Mononuclear cell (primary cell): ENCODE data around the gene DCAF5. TPM values are rescaled to one million over a fixed set of nuclear protein-coding genes. Genes with fewer than 3 reads are reported as not detected.

Experiments used
- H3K27me3 ChIP-seq: 2 replicates; pipeline ENCODE4 v1.6.0; 2011; ENCODE audit warnings: low read length, control low read depth; ENCODE audit not compliant: insufficient read depth
- H3K4me1 ChIP-seq: 2 replicates; pipeline ENCODE4 v1.5.1; 2011; ENCODE audit warnings: mild to moderate bottlenecking, low read length, control low read depth; ENCODE audit not compliant: insufficient read depth
- H3K4me3 ChIP-seq: 2 replicates; pipeline ENCODE4 v1.5.1; 2011; ENCODE audit warnings: mild to moderate bottlenecking, low read length, moderate library complexity
- H3K9me3 ChIP-seq: 2 replicates; pipeline ENCODE4 v1.5.1; 2011; ENCODE audit warnings: low read depth, mild to moderate bottlenecking, control low read depth, low read length
- total RNA-seq: library from RNA; depleted of rRNA; stranded (reverse); fragments of >200 nt; gene quantifications from one replicate; pipeline ENCODE4 v1.2.3, GENCODE V29; 2012

The DCAF5 gene
- total RNA-seq, 1 donor, result 42.2 TPM

DNA sequence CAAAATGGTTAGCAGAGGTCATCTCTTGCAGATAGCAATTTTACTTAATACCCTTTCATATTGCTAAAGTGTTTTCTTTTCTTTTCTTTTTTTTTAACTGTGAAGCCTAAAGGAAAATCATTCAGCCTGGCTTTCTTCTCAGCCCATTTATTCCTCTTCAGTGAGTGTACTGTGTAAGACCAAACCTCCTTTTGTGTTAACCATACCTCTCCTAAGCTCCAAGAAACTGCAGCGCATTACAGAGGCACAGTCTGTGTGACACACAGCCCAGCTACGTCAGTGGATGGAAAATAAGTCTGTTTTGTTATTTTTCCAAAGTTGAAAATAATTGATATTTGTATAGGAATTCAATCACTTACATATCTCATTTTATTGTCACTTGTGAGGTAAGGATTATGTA lies 21.7 kb downstream of the DCAF5 start:
- Histone ChIP-seq H3K27me3 (no peaks in the 10 kb centered on the region), H3K9me3 (no peaks in the 10 kb centered on the region), H3K4me1 (peaks cover 22% of the 10 kb centered on the region), H3K4me3 (no peak overlapping the region)

DNA sequence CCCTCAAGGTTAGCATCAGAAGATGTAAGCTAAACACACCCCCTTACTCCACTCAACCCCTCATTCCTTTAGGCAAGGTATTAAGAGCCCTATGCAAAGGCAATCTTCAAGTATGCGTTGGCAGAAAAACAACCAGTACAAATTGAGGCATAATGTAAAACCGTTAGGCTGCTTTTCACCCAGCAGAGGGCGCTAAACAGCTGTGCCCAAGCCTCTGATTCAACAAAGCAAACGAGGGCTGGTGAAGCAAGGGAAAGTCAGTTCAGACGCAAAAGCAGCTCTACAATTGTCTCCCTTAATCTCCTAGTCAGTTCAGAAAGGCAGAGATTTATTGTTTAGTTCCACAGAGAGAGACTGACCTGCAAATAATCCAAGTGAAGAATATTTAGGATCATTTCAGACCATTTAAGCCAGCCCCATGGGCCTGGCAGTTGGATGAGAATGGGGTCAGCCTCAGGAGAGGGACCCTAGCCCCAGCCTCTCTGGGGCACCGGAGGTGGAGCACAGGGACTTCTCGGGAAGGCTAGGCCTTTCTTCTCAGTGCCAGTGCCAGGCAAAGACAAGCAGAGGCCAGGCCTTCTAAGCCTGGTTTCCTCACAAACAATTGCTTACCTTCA lies 23.5 kb downstream of the DCAF5 start:
- H3K27me3 ChIP-seq, result no peaks in the 10 kb centered on the region
- no peaks in the 10 kb centered on the region for H3K9me3 ChIP-seq
- H3K4me3 ChIP-seq, result no peak overlapping the region
- peaks cover 24% of the 10 kb centered on the region for H3K4me1 ChIP-seq

DNA sequence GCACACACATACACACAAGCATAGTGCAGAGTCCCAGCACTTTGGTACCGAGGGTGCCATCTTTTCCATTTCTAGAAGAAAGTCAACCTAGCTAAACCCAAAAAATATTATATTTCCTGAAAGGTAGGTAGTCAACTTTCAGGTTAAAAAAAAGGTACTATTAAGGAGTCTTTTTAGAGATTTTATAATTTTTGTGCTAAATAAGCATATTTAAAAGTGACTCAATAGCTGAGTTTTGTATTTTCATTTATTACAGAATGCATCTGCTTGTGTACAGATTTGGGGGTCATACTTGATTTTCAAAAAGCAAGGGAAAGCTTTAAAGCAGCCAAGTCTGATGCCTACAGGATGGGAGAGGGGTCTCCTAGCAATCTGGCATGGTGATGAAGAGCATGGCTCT lies 34.6 kb downstream of the DCAF5 start:
- Histone ChIP-seq H3K4me3 (no peak overlapping the region), H3K27me3 (no peaks in the 10 kb centered on the region), H3K4me1 (peaks cover 12% of the 10 kb centered on the region), H3K9me3 (no peaks in the 10 kb centered on the region)

DNA sequence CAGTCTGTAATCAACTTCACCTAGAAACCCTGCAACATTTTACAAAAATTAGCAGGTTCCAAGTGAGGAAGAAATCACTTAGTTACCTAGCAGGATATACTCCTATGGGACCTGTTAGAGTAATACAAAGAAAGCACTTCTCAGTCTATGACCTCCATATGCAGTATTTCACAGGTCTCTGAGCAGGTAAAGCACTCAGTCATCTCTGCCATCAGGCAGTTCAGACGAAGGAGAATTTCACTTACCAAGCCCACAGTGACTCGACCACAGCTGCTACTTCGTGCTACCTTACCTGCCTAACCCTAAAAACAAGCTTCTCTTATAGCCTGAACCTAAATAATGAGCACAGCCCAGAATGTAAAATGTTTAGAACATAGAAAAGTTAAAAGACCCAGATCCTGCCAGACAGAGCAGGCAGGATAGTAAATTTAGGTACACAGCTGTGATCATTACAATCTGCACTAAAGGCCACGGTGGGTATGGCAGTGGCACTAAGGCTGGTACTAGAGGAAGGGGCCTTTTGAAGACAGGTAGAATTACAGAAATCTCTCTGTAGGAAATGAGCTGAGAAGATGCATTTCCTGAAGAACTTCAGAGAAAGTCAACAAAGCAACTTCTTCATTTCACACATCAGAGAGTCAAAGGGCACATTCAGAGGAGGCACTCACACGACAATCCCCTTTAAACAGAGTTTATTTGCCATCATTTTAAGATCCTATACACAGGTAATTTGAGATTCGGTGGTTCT lies 35.7 kb downstream of the DCAF5 start:
- Histone ChIP-seq H3K4me1 (peaks cover 12% of the 10 kb centered on the region), H3K4me3 (no peak overlapping the region), H3K27me3 (no peaks in the 10 kb centered on the region), H3K9me3 (no peaks in the 10 kb centered on the region)

DNA sequence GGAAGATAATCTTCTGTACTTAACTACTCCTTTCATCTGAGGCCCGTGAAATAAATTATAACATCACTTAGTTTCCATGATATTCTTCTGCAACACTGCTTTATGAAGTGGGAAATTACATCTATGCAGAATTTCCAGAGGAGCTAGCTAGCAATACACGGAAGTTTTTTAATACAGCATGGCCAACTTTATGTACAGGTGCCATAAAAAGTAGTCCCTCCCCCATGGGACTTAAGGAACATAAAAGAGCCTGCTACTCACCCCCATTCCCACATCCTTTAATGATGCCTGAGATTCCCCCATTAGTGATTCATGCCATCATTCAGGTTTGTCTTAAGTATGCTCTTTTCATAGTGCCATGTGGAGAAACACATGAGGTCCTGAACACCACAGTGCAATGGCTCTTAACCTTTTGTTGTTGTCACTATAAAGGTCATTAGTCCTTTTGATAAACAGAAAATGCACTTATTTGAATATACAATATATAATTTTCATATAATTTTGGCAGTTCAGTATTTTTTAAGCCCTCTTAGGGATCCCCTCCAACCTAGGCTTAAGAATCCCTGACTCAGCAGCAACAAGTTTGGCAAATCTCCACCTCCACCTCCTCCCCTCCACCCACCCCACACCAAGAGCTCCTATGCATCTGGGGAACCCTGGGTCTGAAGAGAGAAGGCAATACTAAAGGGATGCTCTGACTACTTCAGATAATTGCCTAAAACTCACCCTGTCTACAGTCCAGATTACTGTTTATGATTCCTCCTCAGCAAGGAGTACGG lies 37.3 kb downstream of the DCAF5 start:
- Histone ChIP-seq H3K4me3 (no peak overlapping the region), H3K9me3 (no peaks in the 10 kb centered on the region), H3K27me3 (no peaks in the 10 kb centered on the region), H3K4me1 (peaks cover 12% of the 10 kb centered on the region)

DNA sequence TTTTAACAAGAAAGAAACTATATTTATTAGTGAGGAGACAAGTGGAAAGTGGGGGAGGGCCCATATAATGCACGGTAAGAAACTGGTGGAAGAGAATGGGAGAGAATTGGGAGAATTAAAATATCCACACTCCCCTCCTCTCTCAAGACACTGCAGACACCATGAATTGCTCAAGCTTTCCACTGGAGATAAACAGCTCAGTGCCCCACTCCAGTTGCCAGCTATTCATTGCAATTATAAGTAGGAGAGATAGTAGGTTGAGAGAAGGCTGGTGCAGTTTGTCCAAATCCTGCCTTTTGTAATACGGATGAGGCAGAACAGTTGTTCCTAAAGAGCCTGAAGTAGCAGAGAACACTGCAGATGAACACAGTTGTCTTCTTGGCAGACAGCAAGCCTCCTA lies 38.2 kb downstream of the DCAF5 start:
- no peak overlapping the region for H3K4me3 ChIP-seq
- H3K9me3 ChIP-seq, result no peaks in the 10 kb centered on the region
- H3K27me3 ChIP-seq, result no peaks in the 10 kb centered on the region
- H3K4me1 ChIP-seq, result peaks cover 12% of the 10 kb centered on the region

DNA sequence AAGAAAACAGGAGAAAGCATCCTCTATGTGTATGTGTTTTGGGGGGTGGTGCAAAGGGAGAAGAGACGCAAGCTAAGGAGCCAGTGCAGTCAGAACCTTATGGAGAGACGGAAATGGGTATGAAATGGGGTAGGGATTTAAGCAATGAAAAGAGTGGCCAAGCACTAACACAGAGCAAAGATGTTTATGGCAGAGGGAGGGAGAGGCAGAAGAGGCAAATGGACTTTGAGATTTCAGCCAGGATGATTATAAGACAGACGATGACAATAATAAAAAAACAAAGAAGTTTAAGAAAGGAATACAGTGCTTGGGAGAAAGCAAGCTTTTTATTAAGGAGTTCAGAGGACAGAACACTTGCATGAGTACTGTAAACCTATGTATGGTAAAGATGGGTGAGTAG lies 44.6 kb downstream of the DCAF5 start:
- no peaks in the 10 kb centered on the region for H3K4me1 ChIP-seq
- H3K27me3 ChIP-seq, result no peaks in the 10 kb centered on the region
- no peaks in the 10 kb centered on the region for H3K9me3 ChIP-seq
- H3K4me3 ChIP-seq, result no peak overlapping the region

DNA sequence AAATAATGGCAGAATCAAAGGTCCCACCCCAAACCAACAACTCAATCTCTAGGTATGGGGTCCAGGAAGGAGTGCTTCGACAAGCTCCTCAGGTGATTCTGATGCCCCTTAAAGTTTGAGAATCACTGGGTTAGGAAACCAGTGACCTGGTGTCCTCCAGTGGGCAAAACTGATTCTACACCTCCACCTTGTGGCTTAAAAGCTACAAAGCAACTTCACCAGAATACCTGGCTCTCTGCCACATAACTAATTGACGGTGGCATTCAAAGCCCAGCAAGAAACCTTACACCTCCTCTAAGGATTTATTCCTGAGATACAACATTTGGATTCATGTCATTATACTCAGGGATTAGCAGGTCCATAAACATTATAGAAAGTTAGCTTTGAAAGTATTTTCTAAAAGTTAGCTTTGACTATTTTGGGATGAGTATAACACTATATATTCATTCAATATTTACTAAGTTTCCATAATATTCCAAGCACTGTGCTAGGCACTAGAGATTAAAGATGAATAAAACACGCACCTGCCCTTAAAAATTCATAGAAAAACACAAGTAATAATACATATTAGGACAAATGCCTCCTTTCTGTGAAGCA lies 45.4 kb downstream of the DCAF5 start:
- no peaks in the 10 kb centered on the region for H3K9me3 ChIP-seq
- no peak overlapping the region for H3K4me3 ChIP-seq
- H3K27me3 ChIP-seq, result no peaks in the 10 kb centered on the region
- no peaks in the 10 kb centered on the region for H3K4me1 ChIP-seq

DNA sequence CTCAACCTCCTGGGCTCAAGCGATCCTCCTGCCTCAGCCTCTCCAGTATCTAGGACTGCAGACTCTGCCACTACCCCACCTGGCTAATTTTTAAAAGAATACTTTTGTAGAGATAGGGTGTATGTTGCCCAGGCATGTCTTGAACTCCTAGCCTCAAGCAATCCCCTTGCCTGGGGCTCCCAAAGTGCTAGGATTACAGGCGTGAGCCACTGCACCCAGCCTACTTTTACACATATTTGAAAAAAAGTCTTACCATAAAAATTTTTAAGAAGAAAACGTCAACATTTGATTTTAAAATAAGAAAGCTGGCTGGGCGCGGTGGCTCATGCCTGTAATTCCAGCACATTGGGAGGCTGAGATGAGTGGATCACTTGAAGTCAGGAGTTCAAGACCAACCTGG lies 46.5 kb downstream of the DCAF5 start:
- Histone ChIP-seq H3K4me3 (no peak overlapping the region), H3K9me3 (no peaks in the 10 kb centered on the region), H3K27me3 (no peaks in the 10 kb centered on the region), H3K4me1 (no peaks in the 10 kb centered on the region)

DNA sequence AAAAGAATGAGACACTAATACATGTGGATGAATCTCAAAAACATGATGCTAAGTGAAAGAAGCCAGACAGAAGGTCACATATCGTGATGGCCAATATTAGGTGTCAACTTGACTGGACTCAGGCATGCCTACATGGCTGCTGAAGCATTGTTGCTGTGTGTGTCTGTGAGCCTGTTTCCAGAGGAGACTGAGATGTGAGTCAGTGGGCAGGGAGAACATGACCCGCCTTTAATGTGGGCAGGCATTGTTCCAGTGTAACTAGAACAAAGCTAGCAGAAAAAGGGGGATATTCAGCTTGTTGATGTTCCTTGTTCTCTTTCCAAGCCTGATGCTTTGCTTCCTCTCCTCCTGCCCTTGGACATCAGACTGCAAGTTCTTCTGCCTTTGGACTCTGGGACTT lies 47.6 kb downstream of the DCAF5 start:
- H3K4me1 ChIP-seq, result no peaks in the 10 kb centered on the region
- no peaks in the 10 kb centered on the region for H3K27me3 ChIP-seq
- H3K4me3 ChIP-seq, result no peak overlapping the region
- H3K9me3 ChIP-seq, result no peaks in the 10 kb centered on the region

DNA sequence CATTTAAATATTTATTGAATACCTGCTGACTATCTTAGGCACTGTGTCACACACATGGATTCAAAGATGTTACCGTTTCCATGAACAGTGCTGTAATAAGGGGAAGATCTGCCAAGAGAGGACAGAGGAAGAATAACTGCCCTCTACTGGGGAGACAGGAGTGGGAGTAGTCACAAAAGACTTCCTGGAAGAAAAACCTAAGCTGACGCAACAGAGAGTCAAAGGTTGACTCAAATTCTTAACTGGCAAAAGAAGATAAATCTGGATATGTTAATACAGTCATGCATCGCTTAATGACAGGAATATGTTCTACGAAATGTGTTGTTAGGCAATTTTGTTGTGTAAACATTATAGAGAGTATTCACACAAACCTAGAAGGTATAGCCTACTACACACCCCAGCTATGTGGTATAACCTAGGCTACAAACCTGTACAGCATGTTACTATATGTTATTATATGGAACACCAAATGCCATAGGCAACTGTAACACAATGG lies 51.5 kb downstream of the DCAF5 start:
- no peaks in the 10 kb centered on the region for H3K4me1 ChIP-seq
- H3K9me3 ChIP-seq, result no peaks in the 10 kb centered on the region
- no peaks in the 10 kb centered on the region for H3K27me3 ChIP-seq
- H3K4me3 ChIP-seq, result no peak overlapping the region

DNA sequence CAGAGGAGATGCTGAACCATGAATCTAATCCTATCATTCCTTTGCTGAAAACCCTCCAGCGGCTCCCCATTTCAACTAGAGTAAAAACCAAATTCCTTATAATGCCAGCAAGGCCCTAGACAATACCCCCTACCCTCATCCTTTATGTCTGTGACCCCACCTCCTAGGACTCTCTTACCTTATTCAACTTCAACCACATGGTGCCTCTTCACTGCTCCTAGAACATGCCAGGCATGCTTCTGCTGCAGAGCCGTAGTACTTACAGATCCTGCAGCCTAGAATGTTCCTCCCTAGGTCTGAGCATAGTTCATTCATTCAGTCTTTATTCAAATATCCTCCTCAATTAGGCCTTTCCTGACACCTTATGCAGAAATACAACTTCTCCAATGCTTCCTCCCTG lies 54.9 kb downstream of the DCAF5 start:
- H3K4me3 ChIP-seq, result no peak overlapping the region
- H3K9me3 ChIP-seq, result no peaks in the 10 kb centered on the region
- H3K4me1 ChIP-seq, result no peaks in the 10 kb centered on the region
- no peaks in the 10 kb centered on the region for H3K27me3 ChIP-seq

DNA sequence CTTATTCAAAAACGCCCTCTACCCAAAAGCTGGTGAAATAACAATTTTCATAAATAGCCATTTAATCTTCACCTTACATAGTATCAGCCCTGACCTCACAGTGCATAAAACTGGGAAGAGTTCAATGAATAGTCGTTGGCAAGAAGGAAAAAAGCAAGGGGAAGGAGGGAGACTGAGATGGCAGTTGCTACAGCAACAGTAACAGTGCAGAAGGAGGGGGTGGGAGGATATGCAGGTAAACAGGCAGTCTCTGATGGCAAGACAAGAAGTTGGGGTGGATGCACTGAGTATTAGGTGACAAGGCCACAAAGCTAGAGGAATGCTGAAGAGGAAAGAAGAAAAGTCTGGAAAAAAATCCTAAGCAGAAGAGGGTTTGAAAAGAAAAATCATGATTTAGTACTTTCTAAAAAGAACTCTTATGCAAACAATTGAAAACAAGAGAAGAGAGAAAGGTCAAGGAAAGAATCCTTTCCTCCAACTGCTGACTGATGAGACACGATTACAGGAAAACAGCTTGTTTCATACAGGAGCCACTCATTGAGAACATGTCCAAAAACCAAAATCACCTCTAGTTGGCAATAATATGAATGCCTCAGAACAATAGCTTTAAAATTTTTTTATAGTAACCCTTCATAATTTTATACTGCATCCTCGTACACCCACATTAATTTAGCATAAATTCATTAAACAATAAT lies 56.0 kb downstream of the DCAF5 start:
- no peak overlapping the region for H3K4me3 ChIP-seq
- no peaks in the 10 kb centered on the region for H3K4me1 ChIP-seq
- H3K9me3 ChIP-seq, result no peaks in the 10 kb centered on the region
- no peaks in the 10 kb centered on the region for H3K27me3 ChIP-seq

DNA sequence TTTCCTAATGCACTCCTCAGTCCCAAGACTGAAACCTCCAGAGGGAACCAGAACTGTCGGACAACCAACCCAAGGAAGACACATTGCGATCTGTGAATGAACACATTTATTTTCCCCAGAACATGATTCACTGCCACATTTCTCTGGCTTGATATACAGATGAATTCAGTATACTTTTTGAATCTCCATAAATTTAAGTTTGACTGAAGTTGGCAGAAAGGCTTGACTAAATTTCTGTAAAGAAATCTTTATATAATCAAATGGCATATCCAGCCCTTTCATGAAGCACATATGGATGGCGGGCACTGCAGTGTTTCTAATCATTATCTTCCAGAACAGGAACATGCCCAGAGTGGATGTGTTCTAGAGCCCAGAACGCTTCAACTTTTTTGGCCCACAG lies 56.7 kb downstream of the DCAF5 start:
- Histone ChIP-seq H3K4me3 (no peak overlapping the region), H3K27me3 (no peaks in the 10 kb centered on the region), H3K4me1 (no peaks in the 10 kb centered on the region), H3K9me3 (no peaks in the 10 kb centered on the region)

DNA sequence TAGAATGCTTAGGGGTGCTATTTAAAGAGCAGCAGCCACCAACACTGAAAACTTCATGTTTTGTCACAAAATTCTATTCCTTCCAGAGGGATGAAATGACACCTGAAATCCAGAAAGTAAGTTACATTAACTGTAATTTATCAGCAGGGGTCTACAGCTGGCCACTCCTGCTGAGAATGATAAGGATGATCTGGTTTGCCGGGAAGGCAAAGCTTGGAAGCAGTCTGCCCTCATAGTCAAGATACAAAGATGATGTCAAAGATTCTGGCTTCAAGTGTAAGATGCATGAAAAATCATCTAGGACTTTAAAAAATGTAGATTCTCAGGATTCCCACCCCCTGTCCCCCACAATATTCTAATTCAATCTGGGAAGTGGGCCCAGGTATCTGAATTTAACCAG lies 58.4 kb downstream of the DCAF5 start:
- Histone ChIP-seq H3K4me1 (no peaks in the 10 kb centered on the region), H3K9me3 (no peaks in the 10 kb centered on the region), H3K27me3 (no peaks in the 10 kb centered on the region), H3K4me3 (no peak overlapping the region)
